GM12872 (cell line): ENCODE data around the gene MRPL39.

Source experiments
- CTCF ChIP-seq: IDR thresholded peaks from 3 replicates; pipeline ENCODE4 v1.5.1; 2011; ENCODE audit warnings: low read depth, mild to moderate bottlenecking, low read length, moderate library complexity; ENCODE audit not compliant: insufficient read depth

Gene MRPL39

GRCh38 chr21:25632296-25632695, 25.0 kb upstream of the MRPL39 start:
- no peak for TF ChIP-seq CTCF

- no peak for TF ChIP-seq CTCF
Measured at GRCh38 chr21:25626757-25627156, 19.5 kb upstream of the MRPL39 start.

GRCh38 chr21:25625036-25625435, 17.8 kb upstream of the MRPL39 start:
- no peak for TF ChIP-seq CTCF

- no peak for TF ChIP-seq CTCF
Measured at GRCh38 chr21:25624511-25624910, 17.2 kb upstream of the MRPL39 start.

GRCh38 chr21:25619198-25619597, 11.9 kb upstream of the MRPL39 start:
- no peak for TF ChIP-seq CTCF

GRCh38 chr21:25615880-25616279, 8.6 kb upstream of the MRPL39 start:
- no peak for TF ChIP-seq CTCF

GRCh38 chr21:25614441-25614840, 7.2 kb upstream of the MRPL39 start:
- TF ChIP-seq CTCF, result no peak
